Subcutaneous abdominal adipose tissue (tissue), 5 donors: ENCODE results near the gene DIP2C.

Experiments used
- H3K27ac ChIP-seq: one replicate; pipeline ENCODE4 v1.7.0; 2013; ENCODE audit warnings: low read depth, mild to moderate bottlenecking, inconsistent platforms, low read length, moderate library complexity
- H3K27me3 ChIP-seq, 5 donors: one replicate each; pipeline ENCODE4 v1.7.0; 2013; ENCODE audit warnings: low read length in 5 of 5, inconsistent platforms in 1 of 5; ENCODE audit not compliant: control insufficient read depth in 5 of 5, insufficient read depth in 4 of 5
- H3K36me3 ChIP-seq, 5 donors: one replicate each; pipeline ENCODE4 v1.7.0; 2013; ENCODE audit warnings: low read length in 5 of 5; ENCODE audit not compliant: control insufficient read depth in 5 of 5, insufficient read depth in 5 of 5
- H3K4me1 ChIP-seq, 5 donors: one replicate each; pipeline ENCODE4 v1.7.0; 2013; ENCODE audit warnings: low read length in 5 of 5, mild to moderate bottlenecking in 3 of 5, moderate library complexity in 1 of 5; ENCODE audit not compliant: control insufficient read depth in 5 of 5, insufficient read depth in 5 of 5
- H3K4me3 ChIP-seq, 5 donors: one replicate each; pipeline ENCODE4 v1.7.0; 2013; ENCODE audit warnings: low read length in 5 of 5, low read depth in 1 of 5
- H3K9ac ChIP-seq, 5 donors: one replicate each; pipeline ENCODE4 v1.7.0; 2013; ENCODE audit warnings: low read length in 5 of 5, mild to moderate bottlenecking in 4 of 5, moderate library complexity in 3 of 5
- H3K9me3 ChIP-seq, 5 donors: one replicate each; pipeline ENCODE4 v1.7.0; 2013; ENCODE audit warnings: low read length in 5 of 5; ENCODE audit not compliant: control insufficient read depth in 5 of 5
- donor health status: healthy.
- donor health status: healthy.
- donor health status: healthy.
- donor health status: healthy.
- donor health status: healthy.

DIP2C gene

GRCh38 chr10:385571-386300 is 303.7 kb downstream of the DIP2C start:
- H3K9ac ChIP-seq: peak overlapping the region in 1 of 5 donors; percentile 0
- H3K9me3 ChIP-seq: no peaks in the 10 kb centered on the region
- no peaks in the 10 kb centered on the region for H3K27me3 ChIP-seq
- peaks cover 0 to 81% (median 73%) of the 10 kb centered on the region in 5 donors for H3K36me3 ChIP-seq
- H3K4me1 ChIP-seq: peaks cover 0 to 19% (median 8%) of the 10 kb centered on the region in 5 donors
- H3K27ac ChIP-seq: no peak overlapping the region
- H3K4me3 ChIP-seq: peak overlapping the region in 2 of 5 donors; percentile 32 to 48

- peaks cover 0 to 81% (median 73%) of the 10 kb centered on the region in 5 donors for H3K36me3 ChIP-seq
- H3K4me3 ChIP-seq: no peak overlapping the region
- H3K27ac ChIP-seq: no peak overlapping the region
- H3K9me3 ChIP-seq: no peaks in the 10 kb centered on the region
- peaks cover 0 to 18% (median 8%) of the 10 kb centered on the region in 5 donors for H3K4me1 ChIP-seq
- H3K9ac ChIP-seq: no peak overlapping the region
- H3K27me3 ChIP-seq: no peaks in the 10 kb centered on the region
These were observed 304.7 kb downstream of the DIP2C start for GRCh38 chr10:384538-385305.

- H3K36me3 ChIP-seq: peaks cover 0 to 83% (median 74%) of the 10 kb centered on the region in 5 donors
- no peak overlapping the region for H3K4me3 ChIP-seq
- H3K9me3 ChIP-seq: no peaks in the 10 kb centered on the region
- no peaks in the 10 kb centered on the region for H3K27me3 ChIP-seq
- no peak overlapping the region for H3K27ac ChIP-seq
- H3K9ac ChIP-seq: no peak overlapping the region
- peaks cover 0 to 8% (median 7%) of the 10 kb centered on the region in 5 donors for H3K4me1 ChIP-seq
These were observed 305.9 kb downstream of the DIP2C start for GRCh38 chr10:383519-383918.

- Histone ChIP-seq H3K9ac (no peak overlapping the region), H3K36me3 (peaks cover 0 to 91% (median 77%) of the 10 kb centered on the region in 5 donors), H3K4me1 (no peaks in the 10 kb centered on the region), H3K27ac (no peak overlapping the region), H3K4me3 (no peak overlapping the region), H3K27me3 (no peaks in the 10 kb centered on the region), H3K9me3 (no peaks in the 10 kb centered on the region)
These were observed 307.7 kb downstream of the DIP2C start for GRCh38 chr10:381805-382204.

- no peak overlapping the region for H3K4me3 ChIP-seq
- H3K9ac ChIP-seq: no peak overlapping the region
- no peaks in the 10 kb centered on the region for H3K9me3 ChIP-seq
- peaks cover 0 to 87% (median 75%) of the 10 kb centered on the region in 5 donors for H3K36me3 ChIP-seq
- no peak overlapping the region for H3K27ac ChIP-seq
- H3K4me1 ChIP-seq: no peaks in the 10 kb centered on the region
- H3K27me3 ChIP-seq: no peaks in the 10 kb centered on the region
These were observed 308.1 kb downstream of the DIP2C start for GRCh38 chr10:381346-381745.

- Histone ChIP-seq H3K27me3 (no peaks in the 10 kb centered on the region), H3K36me3 (peaks cover 0 to 87% (median 68%) of the 10 kb centered on the region in 5 donors)
These were observed 309.0 kb downstream of the DIP2C start for GRCh38 chr10:380313-380940.

GRCh38 chr10:378930-379704 is 310.4 kb downstream of the DIP2C start:
- Histone ChIP-seq H3K4me1 (peaks cover 3 to 8% (median 5%) of the 10 kb centered on the region in 5 donors), H3K27ac (no peak overlapping the region), H3K36me3 (peaks cover 0 to 85% (median 61%) of the 10 kb centered on the region in 5 donors), H3K9me3 (no peaks in the 10 kb centered on the region), H3K27me3 (no peaks in the 10 kb centered on the region), H3K4me3 (no peak overlapping the region), H3K9ac (no peak overlapping the region)

More at GRCh38 chr10:380313-380940, 309.0 kb downstream of the DIP2C start:
- H3K4me1 ChIP-seq: no peaks in the 10 kb centered on the region
- no peak overlapping the region for H3K4me3 ChIP-seq
- no peak overlapping the region for H3K27ac ChIP-seq
- no peak overlapping the region for H3K9ac ChIP-seq
- no peaks in the 10 kb centered on the region for H3K9me3 ChIP-seq

- Histone ChIP-seq H3K27me3 (no peaks in the 10 kb centered on the region), H3K4me3 (no peak overlapping the region), H3K9ac (no peak overlapping the region), H3K27ac (no peak overlapping the region), H3K4me1 (peaks cover 7 to 15% (median 12%) of the 10 kb centered on the region in 5 donors), H3K9me3 (no peaks in the 10 kb centered on the region), H3K36me3 (peaks cover 0 to 78% (median 54%) of the 10 kb centered on the region in 5 donors)
These were observed 311.1 kb downstream of the DIP2C start for GRCh38 chr10:378230-378929.

- no peaks in the 10 kb centered on the region for H3K27me3 ChIP-seq
- no peak overlapping the region for H3K9ac ChIP-seq
- peaks cover 7 to 27% (median 23%) of the 10 kb centered on the region in 5 donors for H3K4me1 ChIP-seq
- H3K36me3 ChIP-seq: peaks cover 0 to 70% (median 48%) of the 10 kb centered on the region in 5 donors
- no peaks in the 10 kb centered on the region for H3K9me3 ChIP-seq
- no peak overlapping the region for H3K4me3 ChIP-seq
- H3K27ac ChIP-seq: no peak overlapping the region
These were observed 312.2 kb downstream of the DIP2C start for GRCh38 chr10:377228-377627.
